C4-2B (cell line): ENCODE results near the gene VAPA.

ENCODE experiments used
- H3K27ac ChIP-seq: fragments of 450-650 bp; 2 replicates; pipeline ENCODE4 v1.5.1; 2017
- CTCF ChIP-seq: fragments of 450-650 bp; conservative IDR thresholded peaks from 2 replicates; pipeline ENCODE4 v1.5.1; 2017; ENCODE audit warnings: mild to moderate bottlenecking
- ZFX ChIP-seq: fragments of 450-650 bp; IDR thresholded peaks from 2 replicates; pipeline ENCODE4 v1.6.1; 2017

The VAPA gene

GRCh38 chr18:9919564-9920232, 5.9 kb downstream of the VAPA start:
- no peak overlapping the region for H3K27ac ChIP-seq
- no peak for TF ChIP-seq ZFX
- no peak for TF ChIP-seq CTCF

GRCh38 chr18:9922592-9923311, 8.9 kb downstream of the VAPA start:
- no peak overlapping the region for H3K27ac ChIP-seq
- TF ChIP-seq ZFX (no peak), CTCF (no peak)

GRCh38 chr18:9924371-9924943, 10.6 kb downstream of the VAPA start:
- no peak overlapping the region for H3K27ac ChIP-seq
- TF ChIP-seq ZFX: no peak
- no peak for TF ChIP-seq CTCF

- TF ChIP-seq CTCF (no peak), ZFX (no peak)
- H3K27ac ChIP-seq: no peak overlapping the region
These were observed 11.6 kb downstream of the VAPA start for GRCh38 chr18:9925369-9925768.

- H3K27ac ChIP-seq: no peak overlapping the region
- TF ChIP-seq ZFX: no peak
- TF ChIP-seq CTCF: no peak
These were observed 12.0 kb downstream of the VAPA start for GRCh38 chr18:9925795-9926194.

- TF ChIP-seq CTCF (no peak), ZFX (no peak)
- H3K27ac ChIP-seq: no peak overlapping the region
These were observed 12.5 kb downstream of the VAPA start for GRCh38 chr18:9926223-9926894.

GRCh38 chr18:9926977-9927376, 13.2 kb downstream of the VAPA start:
- H3K27ac ChIP-seq: no peak overlapping the region
- TF ChIP-seq CTCF (no peak), ZFX (no peak)
